Activated CD8-positive, alpha-beta memory T cell treated with anti-CD3 and anti-CD28 coated beads, Interleukin-2, amount 50 U/mL, for 24 hours (primary cell): ENCODE data around the gene FAM3D.
"Not testable (repeated sequence)": the region's sequence is repeated elsewhere in the genome, so short reads cannot be mapped to it uniquely, and the experiment has no call there.

Experiments used
- DNase-seq: peaks from one replicate; pipeline ENCODE4 v3.0.0-alpha.2; 2020; ENCODE audit errors: extremely low read depth

FAM3D gene

DNA sequence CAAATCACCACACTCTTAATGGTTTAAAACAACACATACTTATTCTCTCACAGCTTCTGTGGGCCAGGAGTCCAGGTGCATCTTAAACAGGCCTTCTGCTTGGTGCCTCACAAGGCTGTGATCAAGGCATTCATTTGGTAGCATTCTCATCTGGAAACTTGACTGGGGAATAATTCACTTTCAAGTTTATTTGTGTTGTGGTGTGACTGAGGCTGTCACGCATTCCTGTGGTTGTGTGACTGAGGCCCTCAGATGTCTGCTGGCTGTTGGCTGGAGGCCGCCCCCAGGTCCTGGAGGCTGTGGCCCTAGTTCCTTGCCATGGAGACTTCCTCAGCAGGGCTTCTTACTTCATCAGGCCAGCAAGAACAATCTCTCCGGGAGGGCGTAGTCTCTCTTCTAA is 16.9 kb upstream of the FAM3D start:
- no peak for DNase-seq

DNA sequence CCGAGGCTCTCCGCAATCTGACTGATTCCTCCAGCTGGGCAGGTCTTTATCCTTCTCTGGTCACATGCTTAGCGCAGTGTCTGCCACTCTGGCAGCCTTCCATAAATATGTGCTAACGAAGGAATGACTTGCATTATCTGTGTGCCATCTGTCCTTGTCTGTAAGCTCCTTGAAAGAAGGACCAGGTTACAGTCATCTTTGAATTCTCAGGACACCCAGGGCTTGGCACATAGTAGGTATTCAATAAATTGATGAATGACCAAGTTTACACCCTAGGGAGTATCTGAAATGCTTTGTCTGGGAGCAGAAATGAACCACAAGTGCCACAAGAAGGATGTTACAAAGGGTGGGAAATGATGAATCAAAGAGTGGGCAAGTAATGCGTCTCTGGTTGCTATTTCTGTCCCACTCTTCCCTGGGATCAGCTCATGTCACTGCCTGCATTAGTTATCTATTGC is 16.5 kb upstream of the FAM3D start:
- DNase-seq: no peak

DNA sequence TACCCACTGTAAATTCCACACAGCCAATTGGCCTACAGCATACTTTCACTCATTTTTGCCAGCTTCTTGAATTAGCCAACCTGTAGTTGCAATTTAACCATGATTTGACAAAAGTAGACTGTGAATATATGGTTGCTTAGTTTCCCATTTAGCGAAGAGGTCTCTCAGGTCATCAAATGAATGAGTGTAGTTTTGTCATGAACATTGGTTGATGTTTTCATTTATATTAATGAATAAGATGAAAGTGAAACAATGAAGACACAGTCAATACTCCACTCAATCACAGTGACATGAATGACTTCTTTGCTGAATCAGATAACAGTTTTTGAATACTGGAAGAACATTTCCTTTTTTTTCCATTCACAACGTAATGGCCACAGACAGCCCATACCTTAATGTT is 15.3 kb upstream of the FAM3D start:
- no peak for DNase-seq

- DNase-seq: no peak
Measured at GRCh38 chr3:58680879-58681525, 14.4 kb upstream of the FAM3D start.

- DNase-seq: no peak
Measured at GRCh38 chr3:58679974-58680666, 13.5 kb upstream of the FAM3D start.

- DNase-seq: no peak
Measured at GRCh38 chr3:58679446-58679845, 12.9 kb upstream of the FAM3D start.

GRCh38 chr3:58678177-58678970 is 11.8 kb upstream of the FAM3D start:
- DNase-seq: not testable (repeated sequence)

- no peak for DNase-seq
Measured at GRCh38 chr3:58672880-58673279, 6.3 kb upstream of the FAM3D start.

- DNase-seq: no peak
Measured at GRCh38 chr3:58672451-58672850, 5.9 kb upstream of the FAM3D start.

DNA sequence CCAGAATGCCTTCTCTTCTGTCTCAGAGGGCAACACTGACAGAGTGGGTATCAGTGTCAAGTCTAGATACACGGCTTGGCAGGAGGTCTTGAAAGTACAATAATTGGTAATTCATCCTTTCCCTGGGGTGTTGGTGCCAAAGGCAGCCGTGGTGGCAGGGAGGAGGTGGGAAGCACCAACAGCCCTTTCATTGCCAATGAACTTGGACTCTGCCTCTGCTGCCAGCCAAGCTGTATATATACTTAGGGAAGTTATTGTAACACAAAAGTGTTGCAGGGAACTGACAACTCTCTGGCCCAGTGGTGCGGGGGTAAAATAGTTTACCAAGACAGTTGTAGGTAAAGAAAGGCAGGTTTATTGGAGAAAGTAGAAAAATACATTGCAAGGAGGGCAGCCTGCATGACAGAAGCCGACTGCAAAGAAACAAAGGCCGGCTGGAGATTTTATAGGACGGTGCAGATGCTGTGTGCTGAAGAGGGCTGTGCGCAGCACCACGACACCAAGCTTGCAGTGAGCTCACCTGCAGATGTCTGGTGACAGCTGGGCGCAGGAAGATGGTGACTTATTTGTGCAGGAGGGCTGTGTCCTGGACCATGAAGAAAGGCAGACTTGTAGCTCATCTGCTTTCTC is 4.0 kb upstream of the FAM3D start:
- DNase-seq: no peak

DNA sequence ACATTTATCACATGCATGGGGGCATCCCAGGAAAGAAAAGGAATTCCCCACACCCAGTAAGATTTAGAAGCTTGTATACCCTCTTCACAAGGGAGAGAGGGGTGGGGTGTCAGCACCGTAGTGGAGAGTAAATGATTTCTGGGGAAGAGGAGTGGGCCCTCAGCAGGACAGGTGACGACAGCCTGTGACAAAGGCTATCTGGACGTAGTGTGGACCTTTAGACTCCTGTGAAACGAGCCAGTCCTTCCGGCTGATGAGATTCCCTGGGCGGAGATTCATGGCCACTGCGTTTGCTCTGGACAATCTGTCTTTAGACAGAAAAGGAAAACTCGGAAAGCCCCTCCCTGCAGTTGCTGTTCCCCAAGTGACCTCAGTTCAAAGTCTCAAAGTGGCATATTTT is 1.7 kb upstream of the FAM3D start:
- DNase-seq: no peak

- DNase-seq: no peak
Measured at GRCh38 chr3:58667704-58668103, 1.1 kb upstream of the FAM3D start.

DNA sequence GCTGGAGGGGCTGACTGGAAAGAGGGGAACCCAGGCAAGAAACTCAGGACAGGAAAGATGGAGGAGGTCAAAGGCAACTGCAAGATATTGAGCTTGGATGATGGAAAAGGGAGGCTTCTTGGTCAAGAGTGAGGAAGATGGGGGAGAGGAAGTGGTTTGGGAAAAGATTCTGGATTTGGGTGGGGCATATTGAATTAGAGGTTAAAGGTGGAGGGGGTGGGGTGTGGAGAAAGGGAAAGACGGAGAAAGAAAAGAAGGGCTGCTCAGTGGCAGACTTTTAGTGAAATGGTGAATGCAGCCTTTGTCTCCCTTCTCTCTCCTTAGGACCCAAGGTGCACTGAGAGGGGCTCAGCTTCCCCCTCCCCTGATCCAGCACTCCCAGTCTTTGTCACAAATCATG is 655 bp upstream of the FAM3D start:
- DNase-seq: no peak

DNA sequence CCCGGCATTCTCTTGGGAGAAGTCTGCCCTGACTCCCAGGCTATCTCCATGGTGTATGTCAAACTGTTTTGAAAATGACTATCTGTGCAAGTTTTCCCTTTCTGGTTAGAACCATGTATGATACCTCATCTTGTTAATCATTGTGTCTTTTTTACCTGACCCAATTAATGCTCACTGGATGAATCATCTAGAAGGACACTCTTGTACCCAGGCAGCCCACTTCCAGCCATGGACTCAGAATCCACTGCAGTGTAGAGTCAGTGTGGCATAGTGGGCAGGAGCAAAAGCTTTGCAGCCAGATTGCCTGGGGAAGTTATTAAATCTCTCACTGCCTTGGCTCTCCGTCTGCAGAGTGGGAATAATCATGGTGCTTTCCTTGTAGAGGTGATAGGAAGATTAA is 1.2 kb downstream of the FAM3D start:
- DNase-seq: no peak

GRCh38 chr3:58664611-58665010 is 2.0 kb downstream of the FAM3D start:
- DNase-seq: no peak

GRCh38 chr3:58661836-58662420 is 4.6 kb downstream of the FAM3D start:
- no peak for DNase-seq

DNA sequence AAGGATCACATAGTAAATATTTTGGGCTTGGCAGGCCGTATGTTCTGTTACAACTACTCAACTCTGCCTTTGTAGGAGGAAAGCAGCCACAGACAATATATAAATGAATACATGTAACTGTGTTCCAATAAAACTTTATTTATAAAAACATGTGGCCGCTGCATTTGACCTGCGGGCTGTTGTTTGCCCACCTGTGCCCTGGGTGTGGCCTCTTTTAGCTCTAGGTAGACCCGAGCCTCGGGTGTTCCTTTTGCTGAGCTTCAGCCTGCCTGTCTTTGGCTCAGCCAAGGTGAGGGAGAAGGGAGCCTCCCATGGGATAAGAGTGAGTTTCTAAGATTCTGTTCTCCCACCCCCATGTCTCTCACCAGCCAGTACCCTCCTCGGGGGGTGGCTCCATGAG is 5.6 kb downstream of the FAM3D start:
- DNase-seq: no peak

GRCh38 chr3:58659051-58659675 is 7.4 kb downstream of the FAM3D start:
- DNase-seq: no peak

DNA sequence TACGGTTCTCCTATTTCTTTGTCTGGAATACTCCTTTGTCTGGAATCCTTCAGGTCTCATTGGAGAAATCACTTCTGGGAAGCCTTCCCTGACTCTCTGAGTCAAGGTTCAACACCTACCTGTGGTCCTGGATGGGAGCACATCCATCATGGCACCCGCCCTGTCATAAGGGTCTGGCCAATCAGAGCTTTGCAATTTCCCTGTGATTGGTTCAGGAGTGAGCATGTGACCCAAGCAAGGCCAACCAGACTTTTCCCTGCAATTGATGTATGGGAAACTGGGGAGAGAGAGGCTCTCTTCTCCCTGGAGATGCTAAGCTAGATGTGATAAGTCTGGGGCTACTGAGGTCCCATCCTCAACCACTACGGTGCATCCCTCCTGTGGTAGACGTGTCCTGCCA is 8.1 kb downstream of the FAM3D start:
- DNase-seq: no peak

- DNase-seq: no peak
Measured at GRCh38 chr3:58657571-58658141, 8.9 kb downstream of the FAM3D start.

DNA sequence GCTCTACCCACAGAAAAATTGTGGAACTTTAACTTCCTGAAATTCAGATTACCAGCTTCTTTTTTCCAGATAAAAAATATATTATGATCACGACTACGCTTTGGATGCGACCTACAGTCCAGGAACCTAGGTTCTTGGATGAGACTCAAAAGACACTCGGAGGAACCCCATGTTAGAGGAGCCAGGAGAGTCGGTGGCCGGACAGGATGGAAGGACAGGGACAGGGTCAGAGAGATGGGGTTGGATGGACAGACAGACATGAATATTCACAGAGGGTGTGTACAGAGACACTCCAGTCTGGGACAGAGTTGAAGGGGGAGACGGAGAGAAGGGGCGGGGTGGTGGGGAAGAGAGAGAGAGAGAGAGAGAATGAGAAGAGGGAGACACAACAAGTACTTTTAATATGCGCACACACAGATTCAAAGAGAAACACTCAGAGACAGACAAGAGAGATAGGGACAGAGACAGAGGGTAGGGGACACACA is 9.5 kb downstream of the FAM3D start:
- DNase-seq: no peak
